Activated T-cell treated with anti-CD3 and anti-CD28 coated beads, Interleukin-2, amount 50 U/mL, for 48 hours (primary cell): Measurements from ENCODE around the gene GHRHR.
A peak's percentile ranks its signal among the peaks of the same experiment; 100 is the strongest.

Experiments used
- DNase-seq, 2 experiments: peaks; one replicate each; pipeline ENCODE4 v3.0.0-alpha.2; 2020

GHRHR gene

DNA sequence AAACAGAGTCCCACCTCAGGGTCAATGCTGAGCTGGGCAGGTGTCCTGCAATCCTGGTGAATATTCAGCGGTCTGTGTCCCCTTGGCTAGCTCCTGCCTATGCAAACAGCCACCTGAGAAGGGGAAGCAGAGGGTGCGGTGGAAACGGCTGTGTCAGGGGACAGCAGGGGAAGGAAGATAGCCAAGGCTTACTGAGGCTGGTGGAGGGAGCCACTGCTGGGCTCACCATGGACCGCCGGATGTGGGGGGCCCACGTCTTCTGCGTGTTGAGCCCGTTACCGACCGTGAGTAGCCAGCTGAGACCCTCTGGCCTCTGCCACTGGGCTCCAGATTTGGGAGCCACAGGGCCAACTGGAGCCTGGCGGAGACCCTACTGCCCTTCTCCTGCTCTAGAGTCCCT, at the start of gene GHRHR:
Gene GHRHR (plus strand): TSS at position 112 of the 400 bp plus-strand sequence. CDS start 116 bp downstream, at position 228.
- no peak for DNase-seq

DNA sequence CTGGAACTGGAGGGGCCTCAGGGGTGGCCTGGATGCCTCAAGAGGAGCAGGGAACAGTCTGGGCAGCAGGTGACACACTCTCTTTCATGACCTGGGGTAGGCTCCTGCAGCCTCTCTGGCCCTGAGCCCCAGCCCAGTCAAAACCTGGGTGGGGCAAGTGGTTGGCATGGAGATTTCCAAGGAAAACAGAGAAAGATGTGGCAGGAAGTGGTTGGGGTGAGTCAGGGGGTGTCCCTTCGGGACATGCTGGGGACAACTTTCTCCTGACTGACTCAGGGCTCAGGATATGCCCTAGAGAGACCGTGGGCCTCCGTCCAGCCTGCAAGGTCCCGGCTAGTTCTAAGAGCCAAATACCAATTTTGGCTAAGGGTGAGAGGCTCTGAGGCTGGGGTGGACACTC, 49.2 kb upstream of the GHRHR start:
- DNase-seq = peak in 1 of 2 experiments; percentile 21

DNA sequence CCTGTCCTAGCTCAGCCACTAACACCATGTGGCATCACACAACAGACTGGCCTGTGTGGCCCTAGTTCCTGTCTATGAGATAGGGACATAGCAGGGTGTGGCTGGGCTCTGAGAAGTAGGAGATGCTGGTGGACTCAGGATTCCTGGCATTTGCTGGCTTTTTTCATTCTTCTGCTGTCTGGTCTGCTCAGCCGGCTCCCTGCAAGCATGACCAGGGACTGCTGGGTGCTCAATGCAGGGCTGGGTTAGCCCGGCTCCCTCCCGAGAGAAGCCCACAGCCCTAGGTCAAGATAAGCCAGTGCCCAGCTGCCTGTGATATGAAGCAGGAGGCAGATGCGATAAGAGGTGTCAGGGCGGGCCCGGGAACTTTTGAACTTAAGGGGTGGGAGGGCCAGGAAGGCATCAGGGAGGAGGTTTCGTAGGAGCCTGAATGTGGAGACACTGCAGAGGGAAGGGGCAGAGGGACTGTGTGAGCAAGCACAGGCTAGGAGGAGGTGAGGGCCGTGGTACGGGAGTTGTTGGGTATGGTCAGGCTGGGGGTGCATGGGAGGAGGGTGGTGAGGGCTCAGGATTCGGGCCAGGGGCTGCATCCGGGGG, 48.6 kb upstream of the GHRHR start:
- DNase-seq = no peak

DNA sequence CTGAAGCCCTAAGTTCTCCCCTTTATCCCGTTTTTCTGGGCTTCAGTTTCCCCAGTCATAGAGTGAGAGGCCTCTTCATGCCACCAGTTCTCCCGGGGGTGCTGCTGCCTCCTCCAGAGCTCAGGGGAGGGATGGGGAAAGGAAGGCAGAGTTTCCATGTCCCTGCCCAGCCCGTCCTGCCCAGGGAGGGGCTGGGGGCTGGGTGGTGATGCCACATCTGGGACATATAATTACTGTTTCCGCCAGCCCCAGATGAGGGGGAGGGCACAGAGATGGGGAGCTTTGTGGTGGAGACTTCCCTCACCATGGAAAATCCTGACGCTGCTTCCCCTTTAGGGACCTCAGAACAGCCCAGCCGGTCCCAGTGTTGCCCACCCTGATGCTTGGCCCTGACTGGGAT, 48.0 kb upstream of the GHRHR start:
- DNase-seq = no peak

DNA sequence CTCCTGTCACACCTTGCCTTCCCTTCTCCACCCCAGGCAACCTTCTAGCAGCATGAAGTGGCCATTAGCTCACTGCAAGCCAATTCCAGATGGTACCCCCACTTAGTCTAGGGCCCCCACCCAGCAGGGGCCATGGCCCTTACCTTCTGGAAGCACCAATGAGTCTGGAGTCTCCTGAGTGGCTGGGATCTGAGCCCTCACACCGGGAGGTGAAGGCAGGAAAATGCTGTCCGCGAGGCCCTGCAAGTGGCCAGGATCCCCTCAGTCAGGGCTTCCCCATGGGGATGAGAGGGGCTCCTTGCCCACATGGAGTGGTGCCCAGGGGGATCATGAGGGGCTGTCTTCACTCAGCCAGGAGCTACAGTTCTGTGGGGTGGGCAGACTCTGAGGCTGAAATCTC, 47.5 kb upstream of the GHRHR start:
- DNase-seq = no peak

DNA sequence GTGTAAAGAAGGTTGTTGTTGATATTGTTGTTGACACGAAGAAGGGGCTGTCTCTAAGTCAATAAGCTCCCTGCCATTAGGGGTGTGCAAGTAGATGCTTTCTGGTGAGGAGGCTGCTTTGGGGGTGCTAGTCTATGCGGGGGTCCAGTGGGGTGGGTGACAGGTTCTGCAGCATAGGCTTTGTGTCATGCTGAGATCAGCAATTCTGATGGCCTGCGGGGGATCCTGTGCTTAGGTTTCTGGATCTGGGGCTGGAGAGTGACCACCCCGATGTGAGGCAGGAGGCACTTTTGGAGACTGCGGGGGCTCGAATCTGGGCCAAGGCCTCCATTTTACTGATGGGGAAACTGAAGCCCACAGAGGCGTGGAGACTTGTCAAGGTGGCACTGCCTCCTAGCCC, 47.0 kb upstream of the GHRHR start:
- DNase-seq = no peak

DNA sequence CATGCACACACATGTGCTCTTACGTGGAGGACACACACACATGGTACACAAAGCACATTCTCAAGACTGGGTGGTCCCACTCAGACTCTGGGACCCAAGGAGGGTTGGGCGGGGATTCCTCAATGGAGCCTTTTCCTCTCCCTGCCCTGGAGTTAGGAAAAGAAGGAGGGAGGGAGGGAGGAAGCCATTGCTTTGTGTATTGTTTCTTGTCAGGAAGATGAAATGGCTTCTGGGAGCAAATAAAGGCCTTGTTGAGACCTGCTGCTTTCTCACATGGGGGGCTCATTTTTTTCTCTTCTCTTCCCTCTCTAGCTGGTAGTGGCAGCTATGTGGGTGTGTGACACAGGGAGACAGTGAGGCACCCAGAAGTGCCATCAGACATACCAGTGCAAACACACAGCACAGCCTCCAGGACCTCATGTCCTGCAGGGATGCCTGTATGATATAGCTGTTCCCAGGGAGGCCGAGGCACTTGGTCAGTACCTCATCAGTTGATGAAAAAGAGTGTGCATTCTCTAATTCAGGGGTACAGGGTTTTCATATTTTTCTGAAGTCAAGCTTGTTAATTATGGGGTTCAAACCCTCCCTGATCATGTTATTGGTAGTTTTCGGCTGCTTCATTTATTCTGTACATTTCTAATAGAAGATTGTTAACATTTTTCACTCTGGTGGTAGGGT, 46.4 kb upstream of the GHRHR start:
- DNase-seq = no peak

DNA sequence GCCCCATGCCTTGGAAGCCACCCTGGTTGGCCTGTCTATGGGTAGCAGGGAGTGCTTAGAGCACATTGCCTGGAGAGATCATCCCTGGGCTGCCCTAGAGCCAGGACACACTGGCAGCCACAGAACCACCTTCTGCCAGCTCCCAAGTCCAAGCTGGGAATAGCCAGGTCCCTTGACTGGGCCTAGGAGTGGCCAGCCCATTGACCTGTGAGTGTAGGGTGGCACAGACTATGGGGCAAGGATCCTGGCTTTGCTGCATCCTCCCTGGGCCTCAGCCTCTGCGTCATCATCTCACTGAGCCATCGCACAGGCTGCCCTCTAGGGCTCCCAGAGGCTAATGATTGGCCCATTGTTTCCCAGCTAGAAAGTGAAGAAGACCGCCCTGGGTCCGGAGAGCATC, 45.1 kb upstream of the GHRHR start:
- no peak for DNase-seq

DNA sequence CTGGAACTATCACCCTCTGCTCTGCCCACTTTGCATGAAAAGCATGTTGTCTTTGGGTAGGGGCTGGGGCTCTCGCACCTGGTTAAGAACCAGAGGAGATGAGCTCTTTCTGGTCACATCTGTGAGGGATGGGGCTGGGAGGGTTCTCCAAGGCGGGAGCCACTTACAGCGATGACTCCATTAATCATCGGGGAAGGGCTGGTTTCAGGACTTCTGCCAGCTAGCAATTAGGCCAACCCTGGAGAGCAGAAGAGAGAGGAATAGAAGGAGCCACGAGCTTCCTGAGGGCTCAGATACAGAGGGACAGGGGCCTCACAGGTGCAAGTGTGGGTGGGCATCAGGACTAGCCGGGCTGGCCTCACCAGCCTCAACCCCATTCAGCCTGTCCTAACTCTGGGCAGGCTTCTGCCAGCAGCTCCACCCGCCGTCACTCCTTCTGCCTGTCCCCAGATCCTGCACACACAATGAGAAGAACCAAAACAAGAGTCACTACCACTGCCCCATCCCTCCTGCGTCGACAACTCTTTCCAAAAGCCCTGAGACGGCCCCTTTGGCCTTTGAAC, 43.7 kb upstream of the GHRHR start:
- no peak for DNase-seq

DNA sequence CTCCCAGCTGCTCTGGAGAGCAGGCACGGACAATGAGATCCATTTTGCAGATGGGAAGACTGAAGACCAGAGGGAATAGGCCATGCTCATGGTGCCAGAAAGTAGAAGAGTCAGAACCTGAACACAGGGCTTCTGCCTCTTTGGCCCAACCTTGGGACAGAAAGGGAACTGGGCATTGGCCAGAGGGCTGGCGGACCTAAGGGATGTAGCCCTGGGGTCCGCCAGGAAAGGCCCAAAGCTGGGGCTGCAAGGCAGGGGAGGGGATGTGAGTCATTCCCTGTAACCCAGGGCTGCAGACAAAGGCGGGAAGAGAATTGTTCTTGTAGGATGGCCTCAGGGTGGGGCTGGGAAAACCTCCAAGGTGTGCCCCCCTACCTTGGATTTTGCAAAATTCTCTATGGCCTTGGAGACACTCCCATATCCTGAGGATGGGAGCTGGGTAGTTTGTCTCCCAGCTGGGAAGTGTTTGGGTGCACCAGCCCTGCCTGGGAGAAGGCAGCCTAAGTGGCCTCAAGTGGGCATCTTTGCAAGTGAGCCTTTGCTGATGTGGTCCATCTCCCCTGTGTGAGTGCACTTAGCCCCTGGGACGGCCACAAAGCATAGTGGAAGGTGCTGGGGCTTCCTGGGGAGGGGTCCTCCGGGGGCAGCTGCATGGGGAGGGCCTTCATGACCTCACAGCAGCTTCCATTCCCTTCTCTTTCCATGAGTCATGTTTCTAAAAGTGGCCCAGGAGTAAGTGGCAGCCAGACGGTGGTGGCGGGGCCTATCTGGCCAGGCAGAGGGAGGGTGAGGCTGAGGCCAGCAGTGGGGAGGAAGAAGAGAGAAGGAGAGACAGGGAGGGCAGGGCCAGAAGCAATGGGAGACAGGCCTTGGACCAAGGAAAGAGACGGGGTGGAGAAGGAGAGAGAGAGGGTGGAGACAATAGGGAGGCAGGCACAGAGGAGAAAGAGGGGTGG, 42.9 kb upstream of the GHRHR start:
- DNase-seq = no peak

DNA sequence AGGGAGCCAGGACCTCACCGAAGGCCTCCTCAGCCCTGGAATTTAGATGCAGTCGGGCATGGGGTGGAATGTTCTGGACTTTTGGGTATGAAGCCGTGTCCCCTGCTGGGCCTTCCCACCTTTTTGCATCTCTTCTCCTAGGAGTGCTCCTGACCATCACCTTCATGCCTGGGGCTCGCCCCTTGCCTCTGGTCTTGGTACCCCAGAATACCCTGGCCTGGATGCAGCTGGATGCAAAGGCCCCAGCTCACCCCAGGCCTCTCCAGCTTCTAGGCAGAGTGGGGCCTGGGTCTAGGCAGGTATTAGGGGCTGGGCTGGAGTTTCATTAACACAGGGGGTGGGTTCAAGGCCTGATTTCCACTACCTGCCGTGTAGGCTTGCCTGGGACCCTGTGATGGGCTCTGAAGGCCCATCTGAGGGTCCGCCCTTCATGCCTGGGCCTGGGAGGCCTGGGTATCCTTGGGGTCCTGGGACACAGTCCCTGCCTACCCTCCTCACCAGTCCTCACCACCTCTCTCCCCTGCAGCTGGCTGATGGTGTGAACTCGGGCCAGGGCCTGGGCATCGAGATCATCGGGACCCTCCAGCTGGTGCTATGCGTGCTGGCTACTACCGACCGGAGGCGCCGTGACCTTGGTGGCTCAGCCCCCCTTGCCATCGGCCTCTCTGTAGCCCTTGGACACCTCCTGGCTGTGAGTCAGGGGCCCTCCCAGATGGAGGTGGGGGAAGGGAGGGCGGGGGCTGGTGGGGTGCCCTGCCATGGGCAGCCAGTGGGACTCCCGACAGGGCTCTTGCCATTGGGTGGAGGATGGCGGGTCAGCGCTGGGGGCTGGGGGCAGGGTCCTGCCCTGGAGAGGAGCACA, 42.0 kb upstream of the GHRHR start:
- DNase-seq = no peak

DNA sequence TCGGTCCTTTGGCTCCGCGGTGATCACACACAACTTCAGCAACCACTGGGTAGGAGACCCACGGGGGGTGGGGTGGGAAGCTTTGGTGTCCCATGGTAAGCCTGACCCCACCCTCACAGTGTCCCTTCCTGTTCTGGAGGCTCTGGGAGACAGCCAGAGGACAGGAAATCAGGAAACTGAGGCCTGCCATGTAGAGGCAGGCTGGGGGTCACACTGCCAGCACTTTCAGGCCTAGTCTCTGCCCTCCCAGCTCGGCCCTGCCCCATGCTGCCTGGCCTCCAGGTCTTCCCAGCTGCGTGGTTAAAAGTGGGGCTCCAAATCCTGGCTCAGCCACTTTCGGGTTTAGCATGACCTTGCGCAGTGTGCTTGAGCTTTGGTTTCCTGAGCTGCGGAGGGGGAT, 41.2 kb upstream of the GHRHR start:
- no peak for DNase-seq

DNA sequence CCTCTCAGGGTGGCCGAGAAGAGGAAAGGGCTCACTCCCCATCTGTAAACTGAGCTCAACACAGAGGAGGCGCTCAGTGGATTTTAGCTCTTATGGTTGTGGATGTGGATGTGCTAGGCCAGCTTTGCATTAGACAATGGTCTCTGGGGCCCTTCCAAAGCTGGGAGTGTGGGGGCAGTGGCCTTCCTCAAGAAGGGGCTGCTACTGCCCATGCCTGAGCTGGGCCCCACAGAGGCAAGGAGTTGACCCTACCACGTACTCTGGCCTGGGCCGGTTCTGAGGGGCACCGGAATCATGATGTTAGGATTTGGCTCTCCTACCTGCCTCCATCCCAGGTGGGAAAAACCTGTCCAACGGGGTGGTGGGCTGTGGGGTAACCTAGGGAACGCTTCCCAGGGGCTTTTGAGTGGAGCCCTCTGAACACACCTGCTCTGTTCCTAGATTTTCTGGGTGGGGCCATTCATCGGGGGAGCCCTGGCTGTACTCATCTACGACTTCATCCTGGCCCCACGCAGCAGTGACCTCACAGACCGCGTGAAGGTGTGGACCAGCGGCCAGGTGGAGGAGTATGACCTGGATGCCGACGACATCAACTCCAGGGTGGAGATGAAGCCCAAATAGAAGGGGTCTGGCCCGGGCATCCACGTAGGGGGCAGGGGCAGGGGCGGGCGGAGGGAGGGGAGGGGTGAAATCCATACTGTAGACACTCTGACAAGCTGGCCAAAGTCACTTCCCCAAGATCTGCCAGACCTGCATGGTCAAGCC, 40.6 kb upstream of the GHRHR start:
- peak in 1 of 2 experiments; percentile 4 for DNase-seq

DNA sequence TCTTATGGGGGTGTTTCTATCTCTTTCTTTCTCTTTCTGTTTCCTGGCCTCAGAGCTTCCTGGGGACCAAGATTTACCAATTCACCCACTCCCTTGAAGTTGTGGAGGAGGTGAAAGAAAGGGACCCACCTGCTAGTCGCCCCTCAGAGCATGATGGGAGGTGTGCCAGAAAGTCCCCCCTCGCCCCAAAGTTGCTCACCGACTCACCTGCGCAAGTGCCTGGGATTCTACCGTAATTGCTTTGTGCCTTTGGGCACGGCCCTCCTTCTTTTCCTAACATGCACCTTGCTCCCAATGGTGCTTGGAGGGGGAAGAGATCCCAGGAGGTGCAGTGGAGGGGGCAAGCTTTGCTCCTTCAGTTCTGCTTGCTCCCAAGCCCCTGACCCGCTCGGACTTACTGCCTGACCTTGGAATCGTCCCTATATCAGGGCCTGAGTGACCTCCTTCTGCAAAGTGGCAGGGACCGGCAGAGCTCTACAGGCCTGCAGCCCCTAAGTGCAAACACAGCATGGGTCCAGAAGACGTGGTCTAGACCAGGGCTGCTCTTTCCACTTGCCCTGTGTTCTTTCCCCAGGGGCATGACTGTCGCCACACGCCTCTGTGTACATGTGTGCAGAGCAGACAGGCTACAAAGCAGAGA, 39.9 kb upstream of the GHRHR start:
- DNase-seq = peak; percentile 1

DNA sequence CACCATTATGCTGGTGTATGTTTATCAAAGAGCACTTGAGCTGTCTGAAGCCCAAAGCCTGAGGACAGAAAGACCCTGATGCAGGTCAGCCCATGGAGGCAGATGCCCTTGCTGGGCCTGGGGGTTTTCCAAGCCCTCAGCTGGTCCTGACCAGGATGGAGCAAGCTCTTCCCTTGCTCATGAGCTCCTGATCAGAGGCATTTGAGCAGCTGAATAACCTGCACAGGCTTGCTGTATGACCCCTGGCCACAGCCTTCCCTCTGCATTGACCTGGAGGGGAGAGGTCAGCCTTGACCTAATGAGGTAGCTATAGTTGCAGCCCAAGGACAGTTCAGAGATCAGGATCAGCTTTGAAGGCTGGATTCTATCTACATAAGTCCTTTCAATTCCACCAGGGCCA, 39.1 kb upstream of the GHRHR start:
- no peak for DNase-seq

DNA sequence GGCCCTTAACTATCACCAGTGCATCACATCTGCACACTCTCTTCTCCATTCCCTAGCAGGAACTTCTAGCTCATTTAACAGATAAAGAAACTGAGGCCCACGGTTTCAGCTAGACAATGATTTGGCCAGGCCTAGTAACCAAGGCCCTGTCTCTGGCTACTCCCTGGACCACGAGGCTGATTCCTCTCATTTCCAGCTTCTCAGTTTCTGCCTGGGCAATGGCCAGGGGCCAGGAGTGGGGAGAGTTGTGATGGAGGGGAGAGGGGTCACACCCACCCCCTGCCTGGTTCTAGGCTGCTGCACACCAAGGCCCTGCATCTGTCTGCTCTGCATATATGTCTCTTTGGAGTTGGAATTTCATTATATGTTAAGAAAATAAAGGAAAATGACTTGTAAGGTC, 38.6 kb upstream of the GHRHR start:
- DNase-seq = no peak

DNA sequence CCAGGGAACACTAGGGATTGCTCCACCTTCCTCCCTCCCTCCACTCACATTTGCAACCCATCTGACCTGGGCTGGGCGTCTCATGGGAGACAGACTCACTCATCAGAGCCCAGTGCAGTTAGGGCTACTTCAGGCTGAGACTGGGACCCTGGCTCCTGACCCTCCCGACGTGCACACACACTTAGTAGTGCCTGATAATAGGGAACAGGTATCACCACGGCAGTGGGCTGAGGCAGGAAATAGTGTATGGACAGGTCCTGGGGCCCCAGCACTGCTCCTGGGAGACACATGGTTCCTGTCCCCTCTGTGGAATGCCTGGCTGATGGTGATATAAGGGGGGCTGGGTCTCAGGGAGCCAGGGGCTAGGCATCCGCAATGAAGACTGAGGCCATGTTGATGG, 37.8 kb upstream of the GHRHR start:
- peak in 1 of 2 experiments; percentile 10 for DNase-seq

DNA sequence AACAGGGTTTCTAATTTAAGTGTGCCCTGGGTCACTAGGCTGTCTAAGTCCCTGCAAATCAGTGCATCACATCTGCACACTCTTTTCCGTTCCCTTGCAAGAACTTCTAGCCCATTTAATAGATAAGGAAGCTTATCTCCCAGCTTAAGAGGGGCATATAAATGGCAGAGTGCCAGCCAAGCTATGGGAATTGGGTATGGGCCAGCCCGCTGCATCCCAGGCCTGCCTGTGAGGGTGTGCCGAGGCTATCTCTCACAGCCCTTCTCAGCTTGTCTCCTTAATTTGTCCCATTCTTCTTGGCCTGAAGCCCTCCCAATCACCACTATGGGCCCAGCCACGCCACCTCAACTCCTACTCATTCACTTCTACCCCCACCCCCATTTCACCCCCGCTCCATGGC, 37.4 kb upstream of the GHRHR start:
- no peak for DNase-seq

DNA sequence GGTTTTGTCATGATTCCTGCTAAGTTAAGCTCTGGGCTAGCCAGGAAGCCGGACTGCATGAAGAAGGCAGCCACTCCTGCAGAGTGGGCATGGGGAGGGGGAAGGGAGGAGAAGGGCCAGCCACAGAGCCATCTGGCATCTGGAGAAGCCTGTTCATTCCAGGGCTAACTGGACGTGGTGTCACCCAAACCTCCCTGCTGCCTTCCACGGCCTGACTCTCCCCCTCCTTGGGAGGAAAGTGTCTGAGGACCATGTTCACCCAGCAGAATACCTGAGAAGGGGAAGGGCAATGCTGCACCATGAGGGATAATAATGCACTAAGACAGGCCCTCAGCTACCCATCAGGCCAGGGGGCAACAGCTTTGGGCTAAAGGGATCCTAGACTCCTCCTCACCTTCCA, 36.7 kb upstream of the GHRHR start:
- DNase-seq = no peak

DNA sequence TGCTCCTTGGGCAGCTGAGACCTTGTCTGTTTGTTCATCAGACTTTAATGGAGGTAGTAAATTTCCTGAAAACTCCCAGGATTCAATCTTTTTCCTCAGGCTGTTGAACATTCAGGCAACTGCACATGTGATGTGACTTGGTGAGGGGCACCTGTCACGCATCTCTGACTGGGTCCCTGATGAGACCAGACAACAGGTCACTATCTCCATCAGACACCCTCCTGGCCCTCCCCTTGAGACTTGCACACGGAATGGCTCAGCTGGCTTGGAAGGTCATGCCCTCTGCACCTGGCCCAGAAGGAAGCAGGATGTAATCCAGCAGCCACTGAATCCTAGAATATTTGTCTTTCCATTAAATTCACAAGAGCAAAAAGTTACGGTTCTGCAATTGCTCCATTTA, 36.2 kb upstream of the GHRHR start:
- peak in 1 of 2 experiments; percentile 7 for DNase-seq

DNA sequence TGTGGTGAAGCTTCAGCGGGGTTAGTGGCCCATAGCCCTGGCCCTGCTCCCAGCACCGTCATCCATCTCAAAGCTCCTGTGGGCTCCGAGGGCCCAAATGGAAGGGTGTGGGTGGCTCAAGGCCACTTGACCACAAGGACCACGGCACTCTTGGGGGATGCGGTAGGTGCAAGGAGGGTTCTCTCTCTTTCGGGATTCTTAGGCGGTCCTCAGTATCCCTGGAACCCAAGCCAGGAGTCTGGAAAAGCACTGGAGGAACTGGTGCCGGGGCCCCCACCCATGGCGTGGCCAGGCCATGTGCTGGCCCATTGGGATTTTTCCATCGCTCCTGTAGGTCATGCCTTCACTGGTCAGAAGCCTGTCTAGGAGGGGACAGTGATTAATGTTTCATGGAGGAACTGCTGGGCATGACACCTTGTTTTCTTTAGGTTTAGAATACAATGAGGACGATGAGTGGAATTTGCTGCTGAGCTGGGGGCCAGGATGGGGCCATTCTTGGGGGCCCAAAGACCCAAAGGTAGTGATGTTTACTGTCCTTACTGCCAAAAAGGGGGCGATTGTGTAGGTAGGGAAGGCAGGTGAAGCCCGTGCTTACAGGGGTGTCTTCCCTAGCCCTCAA, 35.4 kb upstream of the GHRHR start:
- no peak for DNase-seq
